ENCODE data around the gene PRSS23.

GRCh38 chr11:86782742-86783141, 17.6 kb upstream of the PRSS23 start:
- no peak for TF ChIP-seq ZNF274 (IDR thresholded peaks at IDR 0.05; ENCODE audit: low read depth, low read length)
- no peak for TF ChIP-seq SUZ12 (IDR thresholded peaks at IDR 0.05; ENCODE audit: extremely low read depth, insufficient read depth, insufficient read length)

Data from NT2/D1 (cell line).